SK-N-SH treated with all-trans-retinoic acid at 6 μM for 48 hours (cell line): Measurements from ENCODE around the gene VSX2.

ENCODE experiments used
- ATAC-seq: fragments of 200-7000 bp; cut with Tn5 transposase; 3 replicates; pipeline ENCODE4 v1.9.1; 2020; ENCODE audit warnings: mild to moderate bottlenecking, moderate library complexity
- ARNTL ChIP-seq: fragments of 450-650 bp; formaldehyde crosslinking; IDR thresholded peaks from 2 replicates; pipeline ENCODE4 v1.5.0; 2020; ENCODE audit warnings: low read depth, mild to moderate bottlenecking, moderate library complexity, borderline replicate concordance
- BACH2 ChIP-seq: fragments of 250-450 bp; sonication (Bioruptor Pico); IDR thresholded peaks from 2 replicates; pipeline ENCODE4 v1.9.0; 2021; ENCODE audit warnings: mild to moderate bottlenecking, borderline replicate concordance
- CSDC2 ChIP-seq: fragments of 250-450 bp; sonication (Bioruptor Pico); IDR thresholded peaks from 2 replicates; pipeline ENCODE4 v1.5.0; 2020; ENCODE audit warnings: mild to moderate bottlenecking, moderate library complexity
- ESRRG ChIP-seq: fragments of 250-450 bp; sonication (Bioruptor Pico); IDR thresholded peaks from 2 replicates; pipeline ENCODE4 v1.6.1; 2021; ENCODE audit warnings: mild to moderate bottlenecking
- GLIS3 ChIP-seq: fragments of 250-450 bp; sonication (Bioruptor Pico); IDR thresholded peaks from 2 replicates; pipeline ENCODE4 v1.5.0; 2020; ENCODE audit warnings: mild to moderate bottlenecking, moderate library complexity
- ISL1 ChIP-seq: fragments of 250-450 bp; sonication (Bioruptor Pico); IDR thresholded peaks from 2 replicates; pipeline ENCODE4 v2.1.2; 2022; ENCODE audit warnings: mild to moderate bottlenecking, moderate library complexity
- OSR1 ChIP-seq: fragments of 250-450 bp; sonication (Bioruptor Pico); IDR thresholded peaks from 2 replicates; pipeline ENCODE4 v1.8.0; 2022; ENCODE audit warnings: moderate library complexity, mild to moderate bottlenecking, inconsistent platforms
- PATZ1 ChIP-seq: fragments of 250-450 bp; sonication (Bioruptor Pico); IDR thresholded peaks from 2 replicates; pipeline ENCODE4 v1.8.0; 2020; ENCODE audit warnings: mild to moderate bottlenecking, moderate library complexity, borderline replicate concordance
- POU6F1 ChIP-seq: fragments of 250-450 bp; sonication (Bioruptor Pico); IDR thresholded peaks from 2 replicates; pipeline ENCODE4 v1.8.0; 2021; ENCODE audit warnings: low read depth, mild to moderate bottlenecking, moderate library complexity, borderline replicate concordance
- PPARA ChIP-seq: fragments of 250-450 bp; sonication (Bioruptor Pico); IDR thresholded peaks from 2 replicates; pipeline ENCODE4 v1.5.0; 2020; ENCODE audit warnings: mild to moderate bottlenecking, borderline replicate concordance
- RARB ChIP-seq: fragments of 250-450 bp; sonication (Bioruptor Pico); IDR thresholded peaks from 2 replicates; pipeline ENCODE4 v1.8.0; 2021; ENCODE audit warnings: mild to moderate bottlenecking, moderate library complexity
- SNAI2 ChIP-seq: fragments of 250-450 bp; sonication (Bioruptor Pico); IDR thresholded peaks from 2 replicates; pipeline ENCODE4 v1.5.0; 2020; ENCODE audit warnings: mild to moderate bottlenecking, moderate library complexity
- TCF4 ChIP-seq: fragments of 250-450 bp; sonication (Bioruptor Pico); IDR thresholded peaks from 2 replicates; pipeline ENCODE4 v1.8.0; 2021; ENCODE audit warnings: mild to moderate bottlenecking, moderate library complexity, borderline replicate concordance
- TOX ChIP-seq: fragments of 250-450 bp; sonication (Bioruptor Pico); IDR thresholded peaks from 2 replicates; pipeline ENCODE4 v1.8.0; 2021; ENCODE audit warnings: mild to moderate bottlenecking, moderate library complexity, borderline replicate concordance
- TSHZ2 ChIP-seq: fragments of 250-450 bp; sonication (Bioruptor Pico); IDR thresholded peaks from 2 replicates; pipeline ENCODE4 v1.5.0; 2020; ENCODE audit warnings: mild to moderate bottlenecking, moderate library complexity
- ZC3H10 ChIP-seq: fragments of 250-450 bp; sonication (Bioruptor Pico); IDR thresholded peaks from 2 replicates; pipeline ENCODE4 v1.5.1; 2021; ENCODE audit warnings: mild to moderate bottlenecking, moderate library complexity
- ZFP3 ChIP-seq: fragments of 250-450 bp; sonication (Bioruptor Pico); IDR thresholded peaks from 2 replicates; pipeline ENCODE4 v1.5.0; 2020; ENCODE audit warnings: mild to moderate bottlenecking, moderate library complexity
- ZFP30 ChIP-seq: fragments of 450-650 bp; formaldehyde crosslinking; IDR thresholded peaks from 2 replicates; pipeline ENCODE4 v1.5.0; 2022; ENCODE audit warnings: mild to moderate bottlenecking, moderate library complexity
- ZNF565 ChIP-seq: fragments of 450-650 bp; formaldehyde crosslinking; conservative IDR thresholded peaks from 2 replicates; pipeline ENCODE4 v1.5.0; 2020; ENCODE audit warnings: low read depth, mild to moderate bottlenecking, moderate library complexity
- ZNF70 ChIP-seq: fragments of 450-650 bp; formaldehyde crosslinking; IDR thresholded peaks from 2 replicates; pipeline ENCODE4 v1.5.0; 2020; ENCODE audit warnings: mild to moderate bottlenecking, moderate library complexity
- ZNF8 ChIP-seq: fragments of 450-650 bp; formaldehyde crosslinking; IDR thresholded peaks from 2 replicates; pipeline ENCODE4 v1.5.0; 2020; ENCODE audit warnings: mild to moderate bottlenecking, moderate library complexity
- TF ChIP-seq, protein P1 (sequence below): fragments of 250-450 bp; sonication (Bioruptor Pico); IDR thresholded peaks from 2 replicates; pipeline ENCODE4 v1.5.1; 2021; ENCODE audit warnings: mild to moderate bottlenecking, moderate library complexity

VSX2 gene

DNA sequence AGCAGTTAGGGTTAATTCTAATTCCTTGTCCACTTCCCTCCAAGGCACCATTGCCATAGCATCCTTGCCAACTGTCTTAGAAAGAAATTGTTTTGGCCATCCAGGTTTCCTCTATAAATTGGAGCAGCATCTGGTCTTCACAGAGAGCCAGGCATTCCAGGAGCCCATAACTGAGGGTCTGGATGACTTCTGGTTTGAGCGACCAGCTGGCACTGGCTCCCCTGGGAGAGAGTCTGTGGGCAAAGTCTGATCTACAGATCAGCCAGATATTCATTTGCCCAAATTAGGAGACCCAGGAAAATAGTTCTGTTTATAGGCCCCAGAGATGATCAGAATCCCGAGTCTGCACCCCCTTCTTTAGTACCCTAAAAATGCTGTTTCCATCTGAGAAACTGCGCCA lies 16.0 kb downstream of the VSX2 start:
- TF ChIP-seq ZC3H10 (CRISPR knock-in tag) (no peak), ZNF8 (no peak), OSR1 (CRISPR knock-in tag) (no peak), CSDC2 (CRISPR knock-in tag) (no peak), ZNF70 (CRISPR knock-in tag) (no peak), ISL1 (CRISPR knock-in tag) (no peak), GLIS3 (no peak), ZNF565 (no peak), ZFP3 (CRISPR knock-in tag) (no peak), ARNTL (CRISPR knock-in tag) (no peak), BACH2 (no peak), ESRRG (CRISPR knock-in tag) (no peak), SNAI2 (no peak), PATZ1 (no peak), ZFP30 (CRISPR knock-in tag) (no peak), RARB (CRISPR knock-in tag) (no peak)
- TF ChIP-seq, protein P1, sequence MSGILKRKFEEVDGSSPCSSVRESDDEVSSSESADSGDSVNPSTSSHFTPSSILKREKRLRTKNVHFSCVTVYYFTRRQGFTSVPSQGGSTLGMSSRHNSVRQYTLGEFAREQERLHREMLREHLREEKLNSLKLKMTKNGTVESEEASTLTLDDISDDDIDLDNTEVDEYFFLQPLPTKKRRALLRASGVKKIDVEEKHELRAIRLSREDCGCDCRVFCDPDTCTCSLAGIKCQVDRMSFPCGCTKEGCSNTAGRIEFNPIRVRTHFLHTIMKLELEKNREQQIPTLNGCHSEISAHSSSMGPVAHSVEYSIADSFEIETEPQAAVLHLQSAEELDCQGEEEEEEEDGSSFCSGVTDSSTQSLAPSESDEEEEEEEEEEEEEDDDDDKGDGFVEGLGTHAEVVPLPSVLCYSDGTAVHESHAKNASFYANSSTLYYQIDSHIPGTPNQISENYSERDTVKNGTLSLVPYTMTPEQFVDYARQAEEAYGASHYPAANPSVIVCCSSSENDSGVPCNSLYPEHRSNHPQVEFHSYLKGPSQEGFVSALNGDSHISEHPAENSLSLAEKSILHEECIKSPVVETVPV, result no peak
- TF ChIP-seq, all 23 proteins: peak for 0
- ATAC-seq, result no peak

- peak; percentile 88 for ATAC-seq
- TF ChIP-seq ISL1 (CRISPR knock-in tag), result no peak
- TF ChIP-seq TCF4, result no peak
- TF ChIP-seq OSR1 (CRISPR knock-in tag), result no peak
- TF ChIP-seq TOX (CRISPR knock-in tag), result no peak
- TF ChIP-seq ZNF8, result no peak
- TF ChIP-seq ZFP30 (CRISPR knock-in tag), result no peak
- no peak for TF ChIP-seq POU6F1 (CRISPR knock-in tag)
- no peak for TF ChIP-seq BACH2
- no peak for TF ChIP-seq SNAI2
- TF ChIP-seq TSHZ2, result no peak
- TF ChIP-seq, protein P1, result no peak
- TF ChIP-seq PPARA (CRISPR knock-in tag), result no peak
- TF ChIP-seq ZNF70 (CRISPR knock-in tag), result no peak
Observed at GRCh38 chr14:74257078-74257940, 18.1 kb downstream of the VSX2 start.
